DOHH2 (cell line): ENCODE results near the gene CTNNA2.
A peak's percentile ranks its signal among the peaks of the same experiment; 100 is the strongest.

Experiments
- H3F3A ChIP-seq: fragments of 200-600 bp; sonication (generic), shearing (Covaris generic); 2 replicates; pipeline ENCODE4 v1.6.0; 2016; ENCODE audit warnings: antibody characterized with exemption, mild to moderate bottlenecking; ENCODE audit not compliant: control insufficient read depth, insufficient read depth
- H3K27ac ChIP-seq: fragments of 200-600 bp; sonication (generic); 2 replicates; pipeline ENCODE4 v1.5.1; 2014; ENCODE audit warnings: low read depth, mild to moderate bottlenecking, low read length, moderate library complexity
- H3K27me3 ChIP-seq: fragments of 200-600 bp; sonication (generic); 2 replicates; pipeline ENCODE4 v1.6.1; 2014; ENCODE audit warnings: mild to moderate bottlenecking, low read length, mixed read lengths; ENCODE audit not compliant: control insufficient read depth
- H3K36me3 ChIP-seq: fragments of 200-600 bp; sonication (generic); 2 replicates; pipeline ENCODE4 v1.6.1; 2014; ENCODE audit warnings: mild to moderate bottlenecking, low read length, moderate library complexity, mixed read lengths; ENCODE audit not compliant: control insufficient read depth
- H3K4me1 ChIP-seq: fragments of 200-600 bp; sonication (generic); 2 replicates; pipeline ENCODE4 v1.6.1; 2014; ENCODE audit warnings: mild to moderate bottlenecking, low read length, mixed read lengths; ENCODE audit not compliant: control insufficient read depth
- H3K4me2 ChIP-seq: fragments of 200-600 bp; sonication (generic); 2 replicates; pipeline ENCODE4 v1.6.0; 2014; ENCODE audit warnings: mild to moderate bottlenecking, low read length, moderate library complexity
- H3K4me3 ChIP-seq: fragments of 200-600 bp; sonication (generic); 2 replicates; pipeline ENCODE4 v1.5.1; 2014; ENCODE audit warnings: mild to moderate bottlenecking, low read length, mixed read lengths
- H3K79me2 ChIP-seq: fragments of 200-600 bp; sonication (generic); 2 replicates; pipeline ENCODE4 v1.6.1; 2014; ENCODE audit warnings: mild to moderate bottlenecking, low read length, mixed read lengths; ENCODE audit not compliant: control insufficient read depth
- H3K9me2 ChIP-seq: fragments of 200-600 bp; sonication (generic); replicated peaks from 2 replicates; pipeline ENCODE4 v1.6.1; 2014; ENCODE audit warnings: mild to moderate bottlenecking, low read length, mixed read lengths; ENCODE audit not compliant: control insufficient read depth
- H3K9me3 ChIP-seq: fragments of 200-600 bp; sonication (generic); 2 replicates; pipeline ENCODE4 v1.6.1; 2014; ENCODE audit warnings: antibody characterized with exemption, low read length, mixed read lengths; ENCODE audit not compliant: control insufficient read depth, insufficient read depth
- H4K20me1 ChIP-seq: fragments of 200-600 bp; sonication (generic); 2 replicates; pipeline ENCODE4 v1.6.0; 2014; ENCODE audit warnings: low read depth, mild to moderate bottlenecking, antibody characterized with exemption, low read length, moderate library complexity; ENCODE audit not compliant: control insufficient read depth, insufficient read depth
- CTCF ChIP-seq: fragments of 200-600 bp; sonication (generic); IDR thresholded peaks from one replicate; pipeline ENCODE4 v1.5.1; 2014; ENCODE audit warnings: antibody characterized with exemption, mild to moderate bottlenecking, low read depth, low read length; ENCODE audit not compliant: poor library complexity, severe bottlenecking
- EZH2phosphoT487 ChIP-seq: fragments of 200-600 bp; sonication (generic); IDR thresholded peaks from 2 replicates; pipeline ENCODE4 v1.6.1; 2017; ENCODE audit warnings: borderline replicate concordance, mild to moderate bottlenecking, antibody characterized with exemption, low read length, moderate library complexity, mixed read lengths

Gene CTNNA2

GRCh38 chr2:79980816-79981215 is 468.0 kb downstream of the CTNNA2 start:
- no peaks in the 10 kb centered on the region for H3K36me3 ChIP-seq
- no peaks in the 10 kb centered on the region for H4K20me1 ChIP-seq
- no peaks in the 10 kb centered on the region for H3K4me1 ChIP-seq
- H3K9me3 ChIP-seq: no peaks in the 10 kb centered on the region
- H3K79me2 ChIP-seq: no peaks in the 10 kb centered on the region
- H3F3A ChIP-seq: no peaks in the 10 kb centered on the region
- no peak for TF ChIP-seq EZH2phosphoT487
- no peak for TF ChIP-seq CTCF
- H3K4me3 ChIP-seq: no peak overlapping the region
- no peaks in the 10 kb centered on the region for H3K9me2 ChIP-seq
- H3K4me2 ChIP-seq: no peak overlapping the region
- no peak overlapping the region for H3K27ac ChIP-seq
- no peaks in the 10 kb centered on the region for H3K27me3 ChIP-seq

GRCh38 chr2:79981316-79981715 is 468.5 kb downstream of the CTNNA2 start:
- Histone ChIP-seq H3K36me3 (no peaks in the 10 kb centered on the region), H3K9me3 (no peaks in the 10 kb centered on the region), H3F3A (no peaks in the 10 kb centered on the region), H3K9me2 (no peaks in the 10 kb centered on the region), H3K4me3 (no peak overlapping the region), H3K27me3 (no peaks in the 10 kb centered on the region), H3K79me2 (no peaks in the 10 kb centered on the region), H3K4me2 (no peak overlapping the region), H3K4me1 (no peaks in the 10 kb centered on the region), H4K20me1 (no peaks in the 10 kb centered on the region), H3K27ac (no peak overlapping the region)
- no peak for TF ChIP-seq EZH2phosphoT487
- no peak for TF ChIP-seq CTCF

- H3K9me3 ChIP-seq: no peaks in the 10 kb centered on the region
- TF ChIP-seq CTCF: peak; percentile 50
- no peak for TF ChIP-seq EZH2phosphoT487
Measured at GRCh38 chr2:79982445-79982844, 469.6 kb downstream of the CTNNA2 start.

GRCh38 chr2:79984476-79984875 is 471.6 kb downstream of the CTNNA2 start:
- Histone ChIP-seq H3K36me3 (no peaks in the 10 kb centered on the region), H3K27ac (no peak overlapping the region), H4K20me1 (no peaks in the 10 kb centered on the region), H3K27me3 (no peaks in the 10 kb centered on the region), H3K79me2 (no peaks in the 10 kb centered on the region), H3K4me1 (no peaks in the 10 kb centered on the region), H3F3A (no peaks in the 10 kb centered on the region), H3K9me2 (no peaks in the 10 kb centered on the region), H3K4me2 (no peak overlapping the region), H3K9me3 (no peaks in the 10 kb centered on the region), H3K4me3 (no peak overlapping the region)
- TF ChIP-seq EZH2phosphoT487: no peak

More at GRCh38 chr2:79982445-79982844, 469.6 kb downstream of the CTNNA2 start:
- Histone ChIP-seq H4K20me1 (no peaks in the 10 kb centered on the region), H3K79me2 (no peaks in the 10 kb centered on the region), H3K4me3 (no peak overlapping the region), H3K4me2 (no peak overlapping the region), H3K27me3 (no peaks in the 10 kb centered on the region), H3F3A (no peaks in the 10 kb centered on the region), H3K9me2 (no peaks in the 10 kb centered on the region), H3K36me3 (no peaks in the 10 kb centered on the region), H3K4me1 (no peaks in the 10 kb centered on the region), H3K27ac (no peak overlapping the region)
